ENCODE data around the gene TOGARAM1.

Gene TOGARAM1

DNA sequence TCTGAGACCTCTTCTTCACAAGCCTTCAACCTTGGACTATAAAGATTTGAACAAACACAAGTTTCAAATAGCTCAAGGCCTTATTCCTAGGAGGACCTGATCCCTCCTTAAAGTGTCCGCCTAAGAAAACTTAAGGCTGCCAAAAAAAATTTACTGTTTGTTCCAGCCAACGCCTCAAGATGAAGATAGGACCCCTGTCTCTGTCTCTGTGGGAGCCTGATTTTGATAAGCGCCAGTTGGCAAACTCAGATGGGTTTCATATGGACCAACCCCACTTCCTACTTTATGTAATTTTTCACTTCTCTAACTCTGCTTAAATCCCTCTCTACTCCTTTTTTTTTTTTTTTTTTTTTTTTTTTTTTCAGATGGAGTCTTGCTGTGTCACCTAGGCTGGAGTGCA is 161.3 kb downstream of the TOGARAM1 start:
- in situ Hi-C loops (cut with HindIII; ENCODE audit: low pct_ligation_motif_present, low pct_unique_long_range_greater_than_20kb, low sequenced_read_pairs) = no loop called here
- no peak for DNase-seq
